ENCODE results near the gene PIGZ. TPM values are rescaled to one million over a fixed set of nuclear protein-coding genes. Genes with fewer than 3 reads are reported as not detected.

The PIGZ gene
- total and polyA plus RNA-seq, 12 donors = 2.2 to 7.7 (median 6.0) TPM

DNA sequence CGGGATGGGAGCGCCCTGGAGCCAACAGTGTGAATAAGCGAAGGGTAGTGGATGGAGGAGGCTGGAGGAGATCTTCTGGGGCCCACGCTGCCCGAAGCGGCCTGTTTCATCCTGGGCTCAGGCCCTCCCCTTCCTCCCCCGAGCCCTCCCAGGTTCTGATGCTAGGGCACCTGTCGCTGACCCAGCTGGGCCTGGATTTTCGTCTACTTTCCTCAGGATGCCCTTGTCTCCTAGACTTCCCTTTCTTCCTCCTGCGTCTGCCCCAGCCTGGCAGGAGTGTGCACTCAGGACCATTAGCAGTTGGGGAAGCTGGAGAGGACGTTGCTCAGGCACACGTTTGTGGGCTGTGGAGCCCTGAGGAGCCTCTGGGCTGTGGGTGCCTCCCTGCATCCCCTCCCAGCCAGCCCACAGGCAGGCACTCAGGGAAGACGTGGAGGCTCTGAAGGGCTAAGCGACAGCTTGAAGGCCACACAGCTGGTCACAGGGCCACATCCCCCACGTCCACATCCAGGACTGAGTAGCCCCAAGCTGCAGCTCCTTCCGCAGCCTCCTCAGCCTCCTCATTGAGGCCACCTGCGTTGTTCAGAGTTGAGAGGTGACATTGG lies 23.9 kb upstream of the PIGZ start:
- H3K27ac ChIP-seq = no peak overlapping the region
- TF ChIP-seq, protein P1, sequence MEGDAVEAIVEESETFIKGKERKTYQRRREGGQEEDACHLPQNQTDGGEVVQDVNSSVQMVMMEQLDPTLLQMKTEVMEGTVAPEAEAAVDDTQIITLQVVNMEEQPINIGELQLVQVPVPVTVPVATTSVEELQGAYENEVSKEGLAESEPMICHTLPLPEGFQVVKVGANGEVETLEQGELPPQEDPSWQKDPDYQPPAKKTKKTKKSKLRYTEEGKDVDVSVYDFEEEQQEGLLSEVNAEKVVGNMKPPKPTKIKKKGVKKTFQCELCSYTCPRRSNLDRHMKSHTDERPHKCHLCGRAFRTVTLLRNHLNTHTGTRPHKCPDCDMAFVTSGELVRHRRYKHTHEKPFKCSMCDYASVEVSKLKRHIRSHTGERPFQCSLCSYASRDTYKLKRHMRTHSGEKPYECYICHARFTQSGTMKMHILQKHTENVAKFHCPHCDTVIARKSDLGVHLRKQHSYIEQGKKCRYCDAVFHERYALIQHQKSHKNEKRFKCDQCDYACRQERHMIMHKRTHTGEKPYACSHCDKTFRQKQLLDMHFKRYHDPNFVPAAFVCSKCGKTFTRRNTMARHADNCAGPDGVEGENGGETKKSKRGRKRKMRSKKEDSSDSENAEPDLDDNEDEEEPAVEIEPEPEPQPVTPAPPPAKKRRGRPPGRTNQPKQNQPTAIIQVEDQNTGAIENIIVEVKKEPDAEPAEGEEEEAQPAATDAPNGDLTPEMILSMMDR (IDR thresholded peaks at IDR 0.05) = no peak
- ATAC-seq = no peak
- intact Hi-C loops (cut with DNase I) = no loop called here
- no peaks in the 10 kb centered on the region for H3K9me3 ChIP-seq
- no peaks in the 10 kb centered on the region for H3K36me3 ChIP-seq
- H3K4me1 ChIP-seq = peaks cover 0 to 19% (median 0%) of the 10 kb centered on the region in 9 donors
- no peak for DNase-seq
- no peak overlapping the region for H3K4me3 ChIP-seq
- no peaks in the 10 kb centered on the region for H3K27me3 ChIP-seq
- 85 to 90% methylated on average over 17 of the region's 17 CpGs for WGBS, 2 donors

DNA sequence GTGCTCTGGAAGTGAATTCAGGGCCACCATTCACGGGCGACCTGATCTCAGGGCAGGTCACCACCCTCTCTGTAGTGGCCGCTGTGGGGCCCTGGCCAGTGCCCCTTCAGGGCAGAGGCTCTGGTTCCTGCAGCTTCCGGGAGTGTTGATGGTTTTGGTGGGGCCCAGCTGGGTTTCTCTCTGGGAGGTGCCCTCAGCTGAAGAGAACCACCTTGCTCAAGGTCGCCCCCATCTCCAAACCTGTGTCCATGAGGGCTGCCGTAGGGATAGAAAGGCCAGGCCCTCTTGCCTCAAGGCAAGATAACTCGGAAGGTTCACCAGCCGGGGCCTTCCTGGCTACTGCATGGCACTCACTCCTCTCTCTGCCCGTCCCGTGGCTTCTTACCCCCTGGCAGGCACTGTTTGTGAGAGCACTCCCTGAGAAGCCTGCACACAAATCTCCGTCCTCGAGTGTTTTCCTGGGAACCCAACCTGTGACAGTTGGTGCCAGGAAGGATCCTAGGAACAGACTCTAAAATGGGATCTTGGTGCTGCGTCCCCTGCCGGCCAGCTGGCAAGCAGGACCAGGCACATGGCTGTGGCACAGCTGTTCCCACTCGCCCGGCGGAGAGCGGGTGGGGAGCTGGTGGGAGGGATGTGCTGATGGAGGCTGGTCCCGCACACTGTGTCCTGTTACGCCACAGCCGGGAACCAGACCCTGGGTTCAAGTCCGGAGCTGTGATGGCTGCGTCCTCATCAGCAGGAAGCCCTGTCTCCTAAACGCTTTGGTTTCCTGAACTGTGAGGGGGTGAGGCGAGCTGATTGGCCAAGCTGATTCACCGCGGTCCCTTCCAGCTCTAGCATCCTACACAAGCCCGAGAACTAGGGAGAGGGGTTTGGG lies 23.2 kb upstream of the PIGZ start:
- intact Hi-C loops (cut with DNase I) = no loop called here
- Histone ChIP-seq H3K36me3 (no peaks in the 10 kb centered on the region), H3K9me3 (no peaks in the 10 kb centered on the region), H3K27ac (no peak overlapping the region), H3K4me3 (no peak overlapping the region), H3K27me3 (no peaks in the 10 kb centered on the region), H3K4me1 (peaks cover 0 to 19% (median 0%) of the 10 kb centered on the region in 9 donors)
- DNase-seq (no peak), ATAC-seq (no peak)
- WGBS, 2 donors = 80 to 91% methylated on average over 28 of the region's 28 CpGs
- TF ChIP-seq, protein P1 (IDR thresholded peaks at IDR 0.05) = no peak

DNA sequence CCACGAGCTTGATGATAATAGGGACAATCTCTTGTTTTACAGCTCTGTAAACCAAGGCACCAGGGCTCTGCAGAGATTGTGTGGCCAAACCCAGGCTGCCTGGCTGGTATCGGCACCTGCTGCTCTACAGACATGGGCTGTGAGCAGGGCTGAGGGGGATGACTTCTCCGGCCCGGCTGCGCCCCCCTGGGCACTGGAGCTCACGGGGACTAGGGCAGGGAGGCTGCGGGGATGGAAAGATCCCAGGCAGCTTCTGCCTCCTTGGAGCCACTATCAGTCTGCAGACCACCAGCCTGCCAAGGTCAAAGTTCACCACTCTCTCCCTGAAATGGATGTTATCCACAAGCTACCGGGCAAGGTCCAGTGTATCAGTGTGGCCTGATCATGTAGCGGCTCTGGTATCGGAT lies 22.0 kb upstream of the PIGZ start:
- Histone ChIP-seq H3K4me3 (no peak overlapping the region), H3K9me3 (no peaks in the 10 kb centered on the region), H3K4me1 (peaks cover 0 to 19% (median 0%) of the 10 kb centered on the region in 9 donors), H3K36me3 (no peaks in the 10 kb centered on the region), H3K27me3 (peaks cover 0 to 3% (median 0%) of the 10 kb centered on the region in 7 donors), H3K27ac (no peak overlapping the region)
- 91% methylated on average over 10 of the region's 10 CpGs for WGBS, 2 donors
- ATAC-seq = no peak
- DNase-seq = no peak
- intact Hi-C loops (cut with DNase I) = no loop called here
- TF ChIP-seq, protein P1 (IDR thresholded peaks at IDR 0.05) = no peak

DNA sequence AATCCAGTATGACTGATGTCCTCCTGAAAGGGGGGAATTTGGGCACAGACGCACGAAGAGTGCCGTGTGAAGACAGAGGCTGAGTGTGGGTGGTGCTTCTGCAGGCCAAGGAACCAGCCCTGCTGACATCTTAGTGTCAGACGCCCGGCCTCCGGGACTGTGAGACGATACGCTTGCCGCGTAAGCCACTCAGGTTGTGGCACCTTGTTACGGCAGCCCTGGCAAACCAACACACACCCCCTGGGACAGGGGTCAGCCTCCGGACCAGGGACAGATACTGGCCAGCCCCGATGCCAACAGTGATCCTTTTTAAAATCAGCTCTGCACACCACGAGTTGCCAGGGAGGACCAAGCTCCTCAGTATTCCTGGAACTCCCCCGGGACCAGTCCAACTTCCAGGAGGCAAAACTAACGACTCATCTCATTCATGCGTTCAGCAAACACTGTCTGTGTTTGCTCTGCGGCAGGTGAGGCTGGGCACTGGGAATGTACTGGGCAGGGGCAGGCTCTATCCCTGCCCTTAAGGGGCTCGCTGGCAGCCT lies 21.2 kb upstream of the PIGZ start:
- H3K27ac ChIP-seq = no peak overlapping the region
- no peak overlapping the region for H3K4me3 ChIP-seq
- DNase-seq (no peak), ATAC-seq (peak in 3 of 8 donors; percentile 32 to 46 (median 36))
- intact Hi-C loops (cut with DNase I) = loop anchor here in 3 of 10 donors (5.0 to 10.0 kb wide), 3 partner anchors 195 to 525 kb away; no protein-coding TSS in a partner anchor
- TF ChIP-seq, protein P1 (IDR thresholded peaks at IDR 0.05) = no peak
- H3K36me3 ChIP-seq = no peaks in the 10 kb centered on the region
- 80 to 81% methylated on average over 19 of the region's 19 CpGs for WGBS, 2 donors
- H3K4me1 ChIP-seq = peaks cover 0 to 19% (median 0%) of the 10 kb centered on the region in 9 donors
- H3K27me3 ChIP-seq = peaks cover 0 to 3% (median 0%) of the 10 kb centered on the region in 7 donors
- no peaks in the 10 kb centered on the region for H3K9me3 ChIP-seq

Data from heart right ventricle (tissue), 16 donors.